PFSK-1 (cell line): ENCODE measurements around the gene LYSMD2.

ENCODE experiments used
- POLR2AphosphoS5 ChIP-seq: IDR thresholded peaks from 2 replicates; pipeline ENCODE4 v1.6.1; 2012; ENCODE audit warnings: low read depth, mild to moderate bottlenecking, control low read depth, low read length, moderate library complexity
- SIN3A ChIP-seq: IDR thresholded peaks from 2 replicates; pipeline ENCODE4 v1.6.1; 2012; ENCODE audit warnings: mild to moderate bottlenecking, low read length, moderate library complexity, borderline replicate concordance; ENCODE audit not compliant: insufficient read depth
- TAF1 ChIP-seq: IDR thresholded peaks from 2 replicates; pipeline ENCODE4 v1.6.1; 2012; ENCODE audit warnings: low read length, control low read depth, borderline replicate concordance; ENCODE audit not compliant: insufficient read depth
- TF ChIP-seq, protein P1 (sequence below), 2 experiments: IDR thresholded peaks; 2 replicates each; pipeline versions ENCODE4 v1.6.1 to v1.8.0; 2011 to 2012; ENCODE audit warnings: low read depth in 2 of 2, low read length in 2 of 2, control low read depth in 1 of 2, inconsistent platforms in 1 of 2, mild to moderate bottlenecking in 1 of 2, moderate library complexity in 1 of 2; ENCODE audit not compliant: insufficient read depth in 1 of 2

DNA sequence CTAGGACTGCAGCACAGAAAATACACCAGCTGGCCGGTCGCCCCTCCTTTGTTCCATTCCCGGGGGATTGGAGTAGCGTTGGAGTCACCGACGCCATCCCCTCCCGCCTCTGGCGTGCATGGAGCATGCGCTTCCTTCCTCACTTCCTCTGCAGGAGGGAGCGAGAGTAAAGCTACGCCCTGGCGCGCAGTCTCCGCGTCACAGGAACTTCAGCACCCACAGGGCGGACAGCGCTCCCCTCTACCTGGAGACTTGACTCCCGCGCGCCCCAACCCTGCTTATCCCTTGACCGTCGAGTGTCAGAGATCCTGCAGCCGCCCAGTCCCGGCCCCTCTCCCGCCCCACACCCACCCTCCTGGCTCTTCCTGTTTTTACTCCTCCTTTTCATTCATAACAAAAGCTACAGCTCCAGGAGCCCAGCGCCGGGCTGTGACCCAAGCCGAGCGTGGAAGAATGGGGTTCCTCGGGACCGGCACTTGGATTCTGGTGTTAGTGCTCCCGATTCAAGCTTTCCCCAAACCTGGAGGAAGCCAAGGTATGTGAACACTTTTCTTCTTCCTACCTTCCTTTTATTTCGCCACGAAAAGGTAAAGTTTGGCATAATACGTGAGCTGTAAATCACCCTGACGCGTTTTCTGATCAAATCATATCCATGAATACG is 56.0 kb downstream of the LYSMD2 start, which contains the start of gene SCG3:
- TF ChIP-seq POLR2AphosphoS5 (no peak), TAF1 (peak; percentile 36; the same call in 1 of the 2 replicates), SIN3A (peak; percentile 99)
- TF ChIP-seq, protein P1, sequence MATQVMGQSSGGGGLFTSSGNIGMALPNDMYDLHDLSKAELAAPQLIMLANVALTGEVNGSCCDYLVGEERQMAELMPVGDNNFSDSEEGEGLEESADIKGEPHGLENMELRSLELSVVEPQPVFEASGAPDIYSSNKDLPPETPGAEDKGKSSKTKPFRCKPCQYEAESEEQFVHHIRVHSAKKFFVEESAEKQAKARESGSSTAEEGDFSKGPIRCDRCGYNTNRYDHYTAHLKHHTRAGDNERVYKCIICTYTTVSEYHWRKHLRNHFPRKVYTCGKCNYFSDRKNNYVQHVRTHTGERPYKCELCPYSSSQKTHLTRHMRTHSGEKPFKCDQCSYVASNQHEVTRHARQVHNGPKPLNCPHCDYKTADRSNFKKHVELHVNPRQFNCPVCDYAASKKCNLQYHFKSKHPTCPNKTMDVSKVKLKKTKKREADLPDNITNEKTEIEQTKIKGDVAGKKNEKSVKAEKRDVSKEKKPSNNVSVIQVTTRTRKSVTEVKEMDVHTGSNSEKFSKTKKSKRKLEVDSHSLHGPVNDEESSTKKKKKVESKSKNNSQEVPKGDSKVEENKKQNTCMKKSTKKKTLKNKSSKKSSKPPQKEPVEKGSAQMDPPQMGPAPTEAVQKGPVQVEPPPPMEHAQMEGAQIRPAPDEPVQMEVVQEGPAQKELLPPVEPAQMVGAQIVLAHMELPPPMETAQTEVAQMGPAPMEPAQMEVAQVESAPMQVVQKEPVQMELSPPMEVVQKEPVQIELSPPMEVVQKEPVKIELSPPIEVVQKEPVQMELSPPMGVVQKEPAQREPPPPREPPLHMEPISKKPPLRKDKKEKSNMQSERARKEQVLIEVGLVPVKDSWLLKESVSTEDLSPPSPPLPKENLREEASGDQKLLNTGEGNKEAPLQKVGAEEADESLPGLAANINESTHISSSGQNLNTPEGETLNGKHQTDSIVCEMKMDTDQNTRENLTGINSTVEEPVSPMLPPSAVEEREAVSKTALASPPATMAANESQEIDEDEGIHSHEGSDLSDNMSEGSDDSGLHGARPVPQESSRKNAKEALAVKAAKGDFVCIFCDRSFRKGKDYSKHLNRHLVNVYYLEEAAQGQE (IDR thresholded peaks at IDR 0.05; ENCODE audit: insufficient read depth in 1 of 2, low read depth in 2 of 2, low read length in 2 of 2) = peak; percentile 98 to 99
